ENCODE measurements around the gene SMS.

Gene SMS

GRCh38 chrX:22033818-22034217 lies 93.3 kb downstream of the SMS start:
- H3K27ac ChIP-seq (replicated peaks), result no peak overlapping the region
- no peak overlapping the region for H3K4me3 ChIP-seq (replicated peaks; ENCODE audit: insufficient read depth, low read length)
- H3K27me3 ChIP-seq (ENCODE audit: insufficient read depth, poor library complexity, severe bottlenecking), result no peaks in the 10 kb centered on the region
- DNase-seq (ENCODE audit: low read depth in 1 of 2, low spot score in 1 of 2), result no peak
- TF ChIP-seq REST (IDR thresholded peaks at IDR 0.05; ENCODE audit: insufficient replicate concordance, low read depth) (no peak), SPI1 (IDR thresholded peaks at IDR 0.05; ENCODE audit: borderline replicate concordance, low read depth) (no peak), CTCF (IDR thresholded peaks at IDR 0.05; ENCODE audit: insufficient read depth, low read length) (no peak), GABPA (IDR thresholded peaks at IDR 0.05; ENCODE audit: low read depth) (no peak), POLR2AphosphoS5 (IDR thresholded peaks at IDR 0.05; ENCODE audit: low read depth) (no peak)

DNA sequence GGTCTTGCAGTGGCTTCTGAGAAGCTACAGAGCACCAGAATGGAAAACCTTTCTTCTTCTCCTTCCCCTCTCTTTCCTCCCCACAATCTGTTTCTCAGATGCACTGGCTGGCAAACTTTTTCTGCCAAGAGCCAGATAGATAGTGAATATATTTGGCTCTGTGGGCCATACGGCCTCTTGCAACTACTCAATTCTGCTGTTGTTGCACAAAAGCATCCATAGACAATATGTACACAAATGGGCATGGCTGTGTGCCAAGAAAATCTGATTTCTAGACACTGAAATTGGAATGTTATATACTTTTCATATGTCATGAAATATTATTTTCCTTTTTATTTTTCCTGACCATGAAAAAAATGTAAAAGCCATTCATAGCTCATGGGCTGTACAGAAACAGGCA lies 94.7 kb downstream of the SMS start:
- no peak for DNase-seq (ENCODE audit: low read depth in 1 of 2, low spot score in 1 of 2)
- Histone ChIP-seq H3K27ac (replicated peaks) (no peak overlapping the region), H3K4me3 (replicated peaks; ENCODE audit: insufficient read depth, low read length) (no peak overlapping the region), H3K27me3 (ENCODE audit: insufficient read depth, poor library complexity, severe bottlenecking) (no peaks in the 10 kb centered on the region)
- TF ChIP-seq GABPA (IDR thresholded peaks at IDR 0.05; ENCODE audit: low read depth), result no peak
- TF ChIP-seq SPI1 (IDR thresholded peaks at IDR 0.05; ENCODE audit: borderline replicate concordance, low read depth), result no peak
- TF ChIP-seq POLR2AphosphoS5 (IDR thresholded peaks at IDR 0.05; ENCODE audit: low read depth), result no peak
- no peak for TF ChIP-seq REST (IDR thresholded peaks at IDR 0.05; ENCODE audit: insufficient replicate concordance, low read depth)
- no peak for TF ChIP-seq CTCF (IDR thresholded peaks at IDR 0.05; ENCODE audit: insufficient read depth, low read length)

DNA sequence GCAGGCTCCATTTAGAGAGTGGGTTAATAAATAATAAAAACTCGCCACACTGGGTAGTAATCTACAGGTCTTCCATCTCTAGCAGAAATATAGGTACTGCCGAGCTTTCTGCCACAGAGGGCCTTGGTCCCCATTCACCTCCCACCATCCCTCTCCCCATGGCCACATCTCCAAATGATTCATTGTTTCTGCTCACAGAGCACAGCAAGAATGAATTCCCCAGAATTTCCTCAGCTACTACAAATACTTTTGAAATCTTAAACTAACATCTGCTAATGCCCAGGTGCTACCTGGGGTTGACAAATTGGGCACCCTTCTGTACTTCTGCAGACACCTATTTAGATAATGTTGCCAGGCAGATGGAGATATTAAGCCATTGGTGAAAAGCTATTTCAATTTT lies 96.7 kb downstream of the SMS start:
- no peak overlapping the region for H3K27ac ChIP-seq (replicated peaks)
- no peak overlapping the region for H3K4me3 ChIP-seq (replicated peaks; ENCODE audit: insufficient read depth, low read length)
- no peak for TF ChIP-seq CTCF (IDR thresholded peaks at IDR 0.05; ENCODE audit: insufficient read depth, low read length)
- TF ChIP-seq REST (IDR thresholded peaks at IDR 0.05; ENCODE audit: insufficient replicate concordance, low read depth), result no peak
- no peak for TF ChIP-seq GABPA (IDR thresholded peaks at IDR 0.05; ENCODE audit: low read depth)
- TF ChIP-seq SPI1 (IDR thresholded peaks at IDR 0.05; ENCODE audit: borderline replicate concordance, low read depth), result no peak
- TF ChIP-seq POLR2AphosphoS5 (IDR thresholded peaks at IDR 0.05; ENCODE audit: low read depth), result no peak
- H3K27me3 ChIP-seq (ENCODE audit: insufficient read depth, poor library complexity, severe bottlenecking), result no peaks in the 10 kb centered on the region
- no peak for DNase-seq (ENCODE audit: low read depth in 1 of 2, low spot score in 1 of 2)
